T-cell (primary cell): Measurements from ENCODE around the gene NLRX1. TPM values are rescaled to one million over a fixed set of nuclear protein-coding genes. Genes with fewer than 3 reads are reported as not detected.

Experiments used
- total RNA-seq, 35 experiments: library from RNA in 6 of 35; stranded (reverse) in 6 of 35; fragments of 120-200 nt in 1 of 35; gene quantifications; one replicate each; pipeline versions ENCODE4 v1.2.1 to v1.2.4 and lab custom pipeline; 2013 to 2026

The NLRX1 gene
- total RNA-seq, 5 donors from 2014 or later (not counting 1 experiment from before 2014, with no cell fraction given), result 6.5 to 12.8 (median 11.6) TPM

Other genes starting within 250 kb of the NLRX1 start
- 100 to 1,000 TPM; 229 to 331 (median 308) TPM for gene BCL9L, start 242.8 kb upstream of the NLRX1 start, total RNA-seq
- gene UPK2, start 212.4 kb upstream of the NLRX1 start, total RNA-seq, result under 1 TPM in 1 of 5 donors, not detected in 4; 0.32 TPM
- not detected for gene FOXR1, start 197.0 kb upstream of the NLRX1 start, total RNA-seq
- 100 to 1,000 TPM; 104 to 121 (median 118) TPM for gene CENATAC, start 170.6 kb upstream of the NLRX1 start, total RNA-seq
- 1,000 to 10,000 TPM; 1,733 to 2,728 (median 2,161) TPM for gene RPS25, start 150.4 kb upstream of the NLRX1 start, total RNA-seq
- gene TRAPPC4, start 150.0 kb upstream of the NLRX1 start, total RNA-seq, result 10 to 100 TPM; 65.0 to 78.5 (median 74.3) TPM
- 10 to 100 TPM in 4 of 5 donors, 1 to 10 TPM in 1; 8.9 to 18.0 (median 15.4) TPM for gene SLC37A4, start 137.8 kb upstream of the NLRX1 start, total RNA-seq
- gene HYOU1, start 111.5 kb upstream of the NLRX1 start, total RNA-seq, result 100 to 1,000 TPM in 4 of 5 donors, 10 to 100 TPM in 1; 91.2 to 113 (median 112) TPM
- 10 to 100 TPM; 59.5 to 69.8 (median 62.6) TPM for gene VPS11, start 100.9 kb upstream of the NLRX1 start, total RNA-seq
- 10 to 100 TPM in 3 of 5 donors, 1 to 10 TPM in 2; 6.7 to 17.8 (median 12.3) TPM for gene HMBS, start 83.8 kb upstream of the NLRX1 start, total RNA-seq
- 10 to 100 TPM; 21.7 to 54.2 (median 43.9) TPM for gene DPAGT1, start 66.9 kb upstream of the NLRX1 start, total RNA-seq
- gene C2CD2L, start 61.4 kb upstream of the NLRX1 start, total RNA-seq, result 10 to 100 TPM; 18.9 to 36.4 (median 30.6) TPM
- 10 to 100 TPM; 30.0 to 68.5 (median 56.7) TPM for gene HINFP, start 47.1 kb upstream of the NLRX1 start, total RNA-seq
- under 1 TPM in 1 of 5 donors, not detected in 4; 0.09 TPM for gene ABCG4, start 19.7 kb upstream of the NLRX1 start, total RNA-seq
- 1 to 10 TPM in 1 of 5 donors, under 1 TPM in 3, not detected in 1; 0.30 to 1.1 (median 0.73) TPM for gene NHERF4, start 16.8 kb downstream of the NLRX1 start, total RNA-seq
- gene CBL, start 37.6 kb downstream of the NLRX1 start, total RNA-seq, result 10 to 100 TPM; 40.9 to 42.2 (median 41.1) TPM
- 10 to 100 TPM in 1 of 5 donors, 1 to 10 TPM in 1, under 1 TPM in 3; 0.50 to 10.2 (median 0.76) TPM for gene MCAM, start 148.4 kb downstream of the NLRX1 start, total RNA-seq
- 10 to 100 TPM; 18.4 to 21.4 (median 20.3) TPM for gene RNF26, start 165.8 kb downstream of the NLRX1 start, total RNA-seq
- gene C1QTNF5, start 172.2 kb downstream of the NLRX1 start, total RNA-seq, result not detected
- not detected for gene MFRP, start 178.0 kb downstream of the NLRX1 start, total RNA-seq
- 1 to 10 TPM in 1 of 5 donors, under 1 TPM in 4; 0.13 to 3.2 (median 0.44) TPM for gene USP2, start 213.0 kb downstream of the NLRX1 start, total RNA-seq